ENCODE measurements around the gene FLG. TPM values are rescaled to one million over a fixed set of nuclear protein-coding genes. Genes with fewer than 3 reads are reported as not detected.
"Not testable (repeated sequence)": the region's sequence is repeated elsewhere in the genome, so short reads cannot be mapped to it uniquely, and the experiment has no call there.

The FLG gene
- total RNA-seq, 1 experiment from 2014 or later: not detected

DNA sequence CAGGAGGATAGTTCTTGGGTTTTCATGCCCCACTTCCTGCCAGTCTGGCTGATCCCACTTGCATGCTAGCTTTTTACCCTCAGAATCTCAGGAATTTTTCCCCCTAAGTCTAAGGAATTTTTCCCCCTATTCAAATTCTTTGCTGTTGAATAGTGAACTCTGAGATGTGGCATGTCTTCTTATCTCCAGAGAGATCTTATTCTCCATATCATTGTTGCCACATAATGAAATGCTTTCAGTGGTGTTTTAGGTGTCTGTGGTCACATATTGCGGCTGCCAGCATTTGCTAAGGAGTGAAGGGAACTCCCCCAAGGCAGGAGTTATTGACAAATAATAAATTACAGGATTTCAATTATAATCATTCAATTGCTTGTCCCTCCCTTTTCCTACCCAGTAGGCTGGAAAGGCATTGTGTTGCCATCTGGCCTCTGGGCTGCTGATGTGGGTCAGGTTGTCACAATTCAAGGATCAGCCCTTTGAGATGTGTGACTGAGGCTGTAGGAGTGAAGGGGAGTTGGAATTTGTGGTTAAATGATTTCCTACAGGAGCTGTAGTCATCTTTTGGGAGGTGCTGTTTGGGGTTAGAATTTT lies 3.9 kb upstream of the FLG start:
- no peaks in the 10 kb centered on the region for H3K27me3 ChIP-seq (replicated peaks; ENCODE audit: control insufficient read depth, insufficient read depth, low read length)
- CTCF ChIA-PET: no interaction called here
- no peak overlapping the region for H3K27ac Mint-ChIP-seq (ENCODE audit: unreplicated experiment)
- H3K9me3 ChIP-seq: no peaks in the 10 kb centered on the region
- no peaks in the 10 kb centered on the region for H3K36me3 Mint-ChIP-seq (ENCODE audit: insufficient read depth, unreplicated experiment)
- no peak overlapping the region for H3K4me3 Mint-ChIP-seq (ENCODE audit: unreplicated experiment)
- no peaks in the 10 kb centered on the region for H3K27me3 Mint-ChIP-seq (ENCODE audit: insufficient read depth, unreplicated experiment)
- no peaks in the 10 kb centered on the region for H3K9me3 Mint-ChIP-seq (ENCODE audit: unreplicated experiment)
- H3K4me3 ChIP-seq (ENCODE audit: low read depth, low read length): no peak overlapping the region
- intact Hi-C loops (cut with micrococcal nuclease; ENCODE audit: unreplicated experiment): no loop called here
- TF ChIP-seq, protein P1, sequence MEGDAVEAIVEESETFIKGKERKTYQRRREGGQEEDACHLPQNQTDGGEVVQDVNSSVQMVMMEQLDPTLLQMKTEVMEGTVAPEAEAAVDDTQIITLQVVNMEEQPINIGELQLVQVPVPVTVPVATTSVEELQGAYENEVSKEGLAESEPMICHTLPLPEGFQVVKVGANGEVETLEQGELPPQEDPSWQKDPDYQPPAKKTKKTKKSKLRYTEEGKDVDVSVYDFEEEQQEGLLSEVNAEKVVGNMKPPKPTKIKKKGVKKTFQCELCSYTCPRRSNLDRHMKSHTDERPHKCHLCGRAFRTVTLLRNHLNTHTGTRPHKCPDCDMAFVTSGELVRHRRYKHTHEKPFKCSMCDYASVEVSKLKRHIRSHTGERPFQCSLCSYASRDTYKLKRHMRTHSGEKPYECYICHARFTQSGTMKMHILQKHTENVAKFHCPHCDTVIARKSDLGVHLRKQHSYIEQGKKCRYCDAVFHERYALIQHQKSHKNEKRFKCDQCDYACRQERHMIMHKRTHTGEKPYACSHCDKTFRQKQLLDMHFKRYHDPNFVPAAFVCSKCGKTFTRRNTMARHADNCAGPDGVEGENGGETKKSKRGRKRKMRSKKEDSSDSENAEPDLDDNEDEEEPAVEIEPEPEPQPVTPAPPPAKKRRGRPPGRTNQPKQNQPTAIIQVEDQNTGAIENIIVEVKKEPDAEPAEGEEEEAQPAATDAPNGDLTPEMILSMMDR (IDR thresholded peaks at IDR 0.05; ENCODE audit: insufficient read depth in 1 of 2, low read depth in 1 of 2, low read length in 1 of 2, severe bottlenecking in 1 of 2, unreplicated experiment in 1 of 2): no peak
- H3K4me1 Mint-ChIP-seq (ENCODE audit: low read depth, unreplicated experiment): no peaks in the 10 kb centered on the region
- H3K36me3 ChIP-seq (ENCODE audit: control insufficient read depth, insufficient read depth, low read length): no peaks in the 10 kb centered on the region
- DNase-seq: no peak
- POLR2A ChIA-PET: no interaction called here
- BruUV-seq (replicated peaks): no TSS peak
- H3K4me1 ChIP-seq: no peaks in the 10 kb centered on the region

DNA sequence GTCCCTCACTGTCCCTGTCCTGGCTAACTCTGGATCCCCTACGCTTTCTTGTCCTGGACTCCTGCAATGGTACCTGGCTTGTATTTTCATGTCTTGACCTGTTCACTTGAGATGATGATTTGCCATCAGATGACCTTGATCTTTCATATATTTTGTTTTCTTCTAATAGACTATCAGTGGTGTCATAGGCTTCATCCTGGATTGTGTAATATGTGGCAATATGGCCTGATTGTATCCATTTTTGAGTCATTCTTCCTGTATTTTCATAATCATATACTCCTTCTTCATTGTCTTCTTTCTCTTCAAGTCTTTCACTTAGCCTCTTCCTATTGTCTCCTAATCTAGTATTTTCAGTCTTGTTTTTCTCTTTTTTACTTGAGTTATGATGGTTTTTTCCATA lies 11.1 kb downstream of the FLG start:
- H3K27me3 ChIP-seq (replicated peaks; ENCODE audit: control insufficient read depth, insufficient read depth, low read length): no peaks in the 10 kb centered on the region
- Mint-ChIP-seq H3K36me3 (ENCODE audit: insufficient read depth, unreplicated experiment) (peaks cover 6% of the 10 kb centered on the region), H3K4me3 (ENCODE audit: unreplicated experiment) (no peak overlapping the region), H3K9me3 (ENCODE audit: unreplicated experiment) (peaks cover 34% of the 10 kb centered on the region), H3K27me3 (ENCODE audit: insufficient read depth, unreplicated experiment) (peaks cover 21% of the 10 kb centered on the region), H3K4me1 (ENCODE audit: low read depth, unreplicated experiment) (no peaks in the 10 kb centered on the region), H3K27ac (ENCODE audit: unreplicated experiment) (no peak overlapping the region)
- intact Hi-C loops (cut with micrococcal nuclease; ENCODE audit: unreplicated experiment): no loop called here
- H3K4me3 ChIP-seq (ENCODE audit: low read depth, low read length): no peak overlapping the region
- H3K9me3 ChIP-seq: no peaks in the 10 kb centered on the region
- no peak for DNase-seq
- H3K4me1 ChIP-seq: no peaks in the 10 kb centered on the region
- H3K36me3 ChIP-seq (ENCODE audit: control insufficient read depth, insufficient read depth, low read length): no peaks in the 10 kb centered on the region
- CTCF ChIA-PET: no interaction called here
- no TSS peak for BruUV-seq (replicated peaks)
- TF ChIP-seq, protein P1 (IDR thresholded peaks at IDR 0.05; ENCODE audit: insufficient read depth in 1 of 2, low read depth in 1 of 2, low read length in 1 of 2, severe bottlenecking in 1 of 2, unreplicated experiment in 1 of 2): no peak
- POLR2A ChIA-PET: no interaction called here

DNA sequence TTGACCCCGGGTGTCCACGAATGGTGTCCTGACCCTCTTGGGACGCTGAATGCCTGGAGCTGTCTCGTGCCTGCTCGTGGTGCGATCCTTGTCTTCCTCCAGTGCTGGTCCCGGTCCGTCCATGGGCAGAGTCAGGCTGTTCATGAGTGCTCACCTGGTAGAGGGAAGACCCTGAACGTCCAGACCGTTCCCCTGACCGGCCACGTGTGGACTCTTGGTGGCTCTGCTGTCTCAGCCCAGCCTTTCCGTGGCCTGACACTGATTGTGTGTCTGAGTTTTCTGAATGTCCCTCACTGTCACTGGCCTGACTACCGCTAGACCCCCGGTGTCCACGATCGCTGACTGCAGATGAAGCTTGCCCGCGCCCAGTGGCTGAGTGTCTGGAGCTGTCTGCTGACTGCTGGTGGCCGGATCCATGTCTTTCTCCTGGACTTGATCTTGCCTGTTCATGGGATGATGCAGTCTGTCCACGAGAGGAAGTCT lies 11.7 kb downstream of the FLG start:
- Histone ChIP-seq H3K4me3 (ENCODE audit: low read depth, low read length) (no peak overlapping the region), H3K4me1 (no peaks in the 10 kb centered on the region), H3K27me3 (replicated peaks; ENCODE audit: control insufficient read depth, insufficient read depth, low read length) (no peaks in the 10 kb centered on the region), H3K9me3 (no peaks in the 10 kb centered on the region), H3K36me3 (ENCODE audit: control insufficient read depth, insufficient read depth, low read length) (no peaks in the 10 kb centered on the region)
- TF ChIP-seq, protein P1 (IDR thresholded peaks at IDR 0.05; ENCODE audit: insufficient read depth in 1 of 2, low read depth in 1 of 2, low read length in 1 of 2, severe bottlenecking in 1 of 2, unreplicated experiment in 1 of 2): no peak
- peaks cover 6% of the 10 kb centered on the region for H3K36me3 Mint-ChIP-seq (ENCODE audit: insufficient read depth, unreplicated experiment)
- ChIA-PET CTCF (no interaction called here), POLR2A (no interaction called here)
- no peak overlapping the region for H3K27ac Mint-ChIP-seq (ENCODE audit: unreplicated experiment)
- no peak overlapping the region for H3K4me3 Mint-ChIP-seq (ENCODE audit: unreplicated experiment)
- H3K9me3 Mint-ChIP-seq (ENCODE audit: unreplicated experiment): peaks cover 34% of the 10 kb centered on the region
- H3K27me3 Mint-ChIP-seq (ENCODE audit: insufficient read depth, unreplicated experiment): peaks cover 23% of the 10 kb centered on the region
- BruUV-seq (replicated peaks): no TSS peak
- H3K4me1 Mint-ChIP-seq (ENCODE audit: low read depth, unreplicated experiment): no peaks in the 10 kb centered on the region
- peak in 1 of 2 experiments; percentile 19 for DNase-seq
- intact Hi-C loops (cut with micrococcal nuclease; ENCODE audit: unreplicated experiment): no loop called here

DNA sequence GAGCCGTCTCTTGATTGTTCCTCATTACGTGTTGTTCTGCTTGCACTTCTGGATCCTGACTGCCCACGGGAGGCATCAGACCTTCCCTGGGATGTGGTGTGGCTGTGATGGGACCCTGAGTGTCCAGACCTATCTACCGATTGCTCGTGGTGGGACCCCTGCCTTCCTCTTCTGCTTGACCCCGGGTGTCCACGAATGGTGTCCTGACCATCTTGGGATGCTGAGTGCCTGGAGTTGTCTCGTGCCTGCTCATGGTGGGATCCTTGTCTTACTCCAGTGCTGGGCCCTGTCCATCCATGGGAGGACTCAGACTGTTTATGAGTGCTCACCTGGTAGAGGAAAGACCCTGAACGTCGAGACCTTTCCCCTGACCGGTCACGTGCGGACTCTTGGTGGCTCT lies 12.9 kb downstream of the FLG start:
- CTCF ChIA-PET: not testable (repeated sequence)

More for the DNA sequence above, 12.9 kb downstream of the FLG start:
- H3K4me3 Mint-ChIP-seq (ENCODE audit: unreplicated experiment); H3K36me3 ChIP-seq (ENCODE audit: control insufficient read depth, insufficient read depth, low read length); intact Hi-C loops (cut with micrococcal nuclease; ENCODE audit: unreplicated experiment); H3K9me3 ChIP-seq; H3K27ac Mint-ChIP-seq (ENCODE audit: unreplicated experiment); H3K4me3 ChIP-seq (ENCODE audit: low read depth, low read length); H3K4me1 ChIP-seq; H3K4me1 Mint-ChIP-seq (ENCODE audit: low read depth, unreplicated experiment); BruUV-seq (replicated peaks); H3K36me3 Mint-ChIP-seq (ENCODE audit: insufficient read depth, unreplicated experiment); H3K27me3 ChIP-seq (replicated peaks; ENCODE audit: control insufficient read depth, insufficient read depth, low read length); POLR2A ChIA-PET; DNase-seq: not testable (repeated sequence)
- Mint-ChIP-seq H3K9me3 (ENCODE audit: unreplicated experiment) (peaks cover 34% of the 10 kb centered on the region), H3K27me3 (ENCODE audit: insufficient read depth, unreplicated experiment) (peaks cover 25% of the 10 kb centered on the region)

Data from Caco-2 (cell line).